Chondrocyte (in vitro differentiated cells): ENCODE data around the gene NEIL3. TPM values are rescaled to one million over a fixed set of nuclear protein-coding genes. Genes with fewer than 3 reads are reported as not detected.

ENCODE experiments used
- DNase-seq: peaks from one replicate; pipeline ENCODE4 v3.0.0; 2021; ENCODE audit warnings: mixed read lengths, low spot score
- H3K27ac Mint-ChIP-seq: one replicate; pipeline ENCODE4 v1.8.0; 2021; ENCODE audit warnings: mild to moderate bottlenecking, moderate library complexity, mixed read lengths; ENCODE audit not compliant: unreplicated experiment
- H3K27me3 Mint-ChIP-seq: 2 replicates; pipeline ENCODE4 v1.8.0; 2021; ENCODE audit warnings: low read depth, mixed read lengths
- H3K36me3 Mint-ChIP-seq: 2 replicates; pipeline ENCODE4 v1.8.0; 2021; ENCODE audit warnings: low read depth, mixed read lengths
- H3K4me1 Mint-ChIP-seq: 2 replicates; pipeline ENCODE4 v1.8.0; 2021; ENCODE audit warnings: low read depth, mild to moderate bottlenecking, mixed read lengths
- H3K4me3 Mint-ChIP-seq: one replicate; pipeline ENCODE4 v1.8.0; 2021; ENCODE audit warnings: mild to moderate bottlenecking, moderate library complexity, mixed read lengths; ENCODE audit not compliant: unreplicated experiment
- H3K9me3 Mint-ChIP-seq: 2 replicates; pipeline ENCODE4 v1.8.0; 2021; ENCODE audit warnings: low read depth, mixed read lengths
- CTCF ChIP-seq: fragments of 200-600 bp; sonication (generic); IDR thresholded peaks from 2 replicates; pipeline ENCODE4 v1.5.0; 2021; ENCODE audit warnings: antibody characterized with exemption, mild to moderate bottlenecking, moderate library complexity
- long read RNA-seq: library from polyadenylated mRNA; stranded (forward); transcript quantifications from one replicate; pipeline ENCODE4 v2.0.0, GENCODE V29; 2021
- total RNA-seq: library from RNA; stranded (reverse); gene quantifications from 3 replicates; pipeline ENCODE4 v1.2.1, GENCODE V29; 2021

NEIL3 gene
- 1.5 to 2.5 TPM (median 1.7 TPM) in 3 replicates for total RNA-seq
- long read RNA-seq, partial matches to known transcripts = 0 of 3 reads
- long read RNA-seq, other reads (novel, unspliced or antisense) = 1 of 3 reads

- DNase-seq = peak; percentile 95
- H3K27ac Mint-ChIP-seq = peak within 1 kb of the TSS; percentile 79
- no peaks in the 10 kb centered on the region for H3K27me3 Mint-ChIP-seq
- no peaks in the 10 kb centered on the region for H3K9me3 Mint-ChIP-seq
- peak; percentile 26 for TF ChIP-seq CTCF
- H3K4me3 Mint-ChIP-seq = peak within 1 kb of the TSS; percentile 95
- H3K36me3 Mint-ChIP-seq = no peaks in the 10 kb centered on the region
- peaks cover 12% of the 10 kb centered on the region for H3K4me1 Mint-ChIP-seq
Measured at GRCh38 chr4:177309522-177310371, at the start of gene NEIL3. Gene NEIL3 (plus strand): TSS chr4:177309874. CDS start chr4:177309954, 80 bp downstream.

GRCh38 chr4:177263818-177264217 is 45.9 kb upstream of the NEIL3 start:
- H3K9me3 Mint-ChIP-seq = peaks cover 7% of the 10 kb centered on the region
- H3K36me3 Mint-ChIP-seq = no peaks in the 10 kb centered on the region
- no peak overlapping the region for H3K4me3 Mint-ChIP-seq
- no peak overlapping the region for H3K27ac Mint-ChIP-seq
- H3K4me1 Mint-ChIP-seq = no peaks in the 10 kb centered on the region
- H3K27me3 Mint-ChIP-seq = peaks cover 10% of the 10 kb centered on the region
- TF ChIP-seq CTCF = no peak
- DNase-seq = no peak

GRCh38 chr4:177264788-177265422 is 44.8 kb upstream of the NEIL3 start:
- H3K9me3 Mint-ChIP-seq = no peaks in the 10 kb centered on the region
- H3K27me3 Mint-ChIP-seq = peaks cover 7% of the 10 kb centered on the region
- H3K27ac Mint-ChIP-seq = no peak overlapping the region
- no peaks in the 10 kb centered on the region for H3K4me1 Mint-ChIP-seq
- no peaks in the 10 kb centered on the region for H3K36me3 Mint-ChIP-seq
- H3K4me3 Mint-ChIP-seq = no peak overlapping the region
- TF ChIP-seq CTCF = no peak
- no peak for DNase-seq

- no peaks in the 10 kb centered on the region for H3K9me3 Mint-ChIP-seq
- H3K27ac Mint-ChIP-seq = no peak overlapping the region
- H3K4me1 Mint-ChIP-seq = no peaks in the 10 kb centered on the region
- no peak for TF ChIP-seq CTCF
- H3K27me3 Mint-ChIP-seq = peaks cover 2% of the 10 kb centered on the region
- DNase-seq = no peak
- no peaks in the 10 kb centered on the region for H3K36me3 Mint-ChIP-seq
- no peak overlapping the region for H3K4me3 Mint-ChIP-seq
Measured at GRCh38 chr4:177265729-177266128, 43.9 kb upstream of the NEIL3 start.

- Mint-ChIP-seq H3K36me3 (no peaks in the 10 kb centered on the region), H3K27me3 (no peaks in the 10 kb centered on the region), H3K27ac (no peak overlapping the region), H3K9me3 (no peaks in the 10 kb centered on the region), H3K4me3 (no peak overlapping the region), H3K4me1 (no peaks in the 10 kb centered on the region)
- no peak for TF ChIP-seq CTCF
- no peak for DNase-seq
Measured at GRCh38 chr4:177266506-177266905, 43.2 kb upstream of the NEIL3 start.
